ENCODE results near the gene OR6S1.

The OR6S1 gene

GRCh38 chr14:20610002-20610765, 31.3 kb downstream of the OR6S1 start (continued):
- TF ChIP-seq ZNF423 (tag by site-specific recombination; IDR thresholded peaks at IDR 0.05) (no peak), ZNF610 (tag by site-specific recombination; IDR thresholded peaks at IDR 0.05; ENCODE audit: borderline replicate concordance) (peak; percentile 65), ZNF394 (tag by site-specific recombination; IDR thresholded peaks at IDR 0.05; ENCODE audit: borderline replicate concordance) (peak; percentile 89), ZSCAN23 (tag by site-specific recombination; IDR thresholded peaks at IDR 0.05) (peak; percentile 86), ZNF626 (tag by site-specific recombination; IDR thresholded peaks at IDR 0.05) (no peak), KLF9 (tag by site-specific recombination; IDR thresholded peaks at IDR 0.05; ENCODE audit: low read depth) (no peak), ZNF645 (tag by site-specific recombination; IDR thresholded peaks at IDR 0.05) (no peak), ZNF692 (tag by site-specific recombination; IDR thresholded peaks at IDR 0.05) (peak; percentile 75), ZNF114 (tag by site-specific recombination; IDR thresholded peaks at IDR 0.05) (no peak), ZNF416 (tag by site-specific recombination; IDR thresholded peaks at IDR 0.05) (no peak), ZNF513 (tag by site-specific recombination; IDR thresholded peaks at IDR 0.05) (peak; percentile 42; the same call in 1 of the 2 replicates), ZNF157 (tag by site-specific recombination; IDR thresholded peaks at IDR 0.05) (no peak), ZNF26 (tag by site-specific recombination; IDR thresholded peaks at IDR 0.05) (no peak), ZNF341 (tag by site-specific recombination; IDR thresholded peaks at IDR 0.05; ENCODE audit: low read depth) (no peak; the same call in none of the 2 replicates), ZNF16 (tag by site-specific recombination; IDR thresholded peaks at IDR 0.05; ENCODE audit: low read depth) (peak; percentile 15; the same call in 1 of the 2 replicates), HOXD13 (CRISPR knock-in tag; IDR thresholded peaks at IDR 0.05; ENCODE audit: borderline replicate concordance) (no peak), ZNF335 (tag by site-specific recombination; conservative IDR thresholded peaks at IDR 0.05) (no peak), ZNF629 (tag by site-specific recombination; IDR thresholded peaks at IDR 0.05) (peak; percentile 61; the same call in 1 of the 2 replicates), PRDM4 (tag by site-specific recombination; IDR thresholded peaks at IDR 0.05) (no peak; the same call in 1 of the 2 replicates), GLIS2 (tag by site-specific recombination; IDR thresholded peaks at IDR 0.05) (no peak), ZBTB10 (tag by site-specific recombination; IDR thresholded peaks at IDR 0.05) (peak; percentile 34; the same call in 1 of the 2 replicates), ZNF558 (tag by site-specific recombination; IDR thresholded peaks at IDR 0.05) (peak; percentile 49; the same call in 1 of the 2 replicates), IKZF3 (tag by site-specific recombination; IDR thresholded peaks at IDR 0.05) (peak; percentile 89), AEBP2 (tag by site-specific recombination; IDR thresholded peaks at IDR 0.05; ENCODE audit: borderline replicate concordance) (no peak), GLI4 (tag by site-specific recombination; IDR thresholded peaks at IDR 0.05) (no peak), ZNF555 (tag by site-specific recombination; conservative IDR thresholded peaks at IDR 0.05) (no peak), ZNF239 (tag by site-specific recombination; IDR thresholded peaks at IDR 0.05) (no peak)

Data from HEK293 (cell line).